LNCAP (cell line): ENCODE results near the gene CLMP.

Experiments
- TF ChIP-seq, protein P1 (sequence below): fragments of 450-650 bp; IDR thresholded peaks from 2 replicates; pipeline ENCODE4 v1.5.1; 2017; ENCODE audit warnings: mild to moderate bottlenecking

The CLMP gene

DNA sequence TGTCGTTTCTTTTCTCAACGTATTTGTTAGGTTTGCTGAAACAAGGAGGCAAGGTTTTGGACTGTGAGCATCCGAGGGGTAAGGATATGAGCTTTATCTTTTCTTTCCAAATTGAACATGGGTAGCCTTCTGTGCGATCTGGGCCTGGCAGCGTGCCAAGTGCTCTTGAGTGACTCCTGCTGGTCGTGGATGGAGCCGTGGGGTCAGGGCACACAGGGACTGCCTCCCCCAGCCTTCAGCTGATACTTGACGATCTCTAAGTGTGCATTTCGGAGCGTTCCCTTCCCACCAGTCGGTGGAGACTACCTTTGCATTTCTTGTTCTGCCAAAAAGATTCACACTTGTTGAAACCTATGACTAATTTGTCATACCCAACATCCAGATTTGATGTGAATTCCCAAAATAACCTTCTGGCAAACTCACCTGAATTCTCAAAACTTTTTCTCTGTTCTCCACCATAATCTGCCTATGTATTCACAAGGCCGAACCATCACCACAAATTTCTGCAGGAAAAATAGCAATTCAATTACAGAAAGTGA lies 40.1 kb upstream of the CLMP start:
- TF ChIP-seq, protein P1, sequence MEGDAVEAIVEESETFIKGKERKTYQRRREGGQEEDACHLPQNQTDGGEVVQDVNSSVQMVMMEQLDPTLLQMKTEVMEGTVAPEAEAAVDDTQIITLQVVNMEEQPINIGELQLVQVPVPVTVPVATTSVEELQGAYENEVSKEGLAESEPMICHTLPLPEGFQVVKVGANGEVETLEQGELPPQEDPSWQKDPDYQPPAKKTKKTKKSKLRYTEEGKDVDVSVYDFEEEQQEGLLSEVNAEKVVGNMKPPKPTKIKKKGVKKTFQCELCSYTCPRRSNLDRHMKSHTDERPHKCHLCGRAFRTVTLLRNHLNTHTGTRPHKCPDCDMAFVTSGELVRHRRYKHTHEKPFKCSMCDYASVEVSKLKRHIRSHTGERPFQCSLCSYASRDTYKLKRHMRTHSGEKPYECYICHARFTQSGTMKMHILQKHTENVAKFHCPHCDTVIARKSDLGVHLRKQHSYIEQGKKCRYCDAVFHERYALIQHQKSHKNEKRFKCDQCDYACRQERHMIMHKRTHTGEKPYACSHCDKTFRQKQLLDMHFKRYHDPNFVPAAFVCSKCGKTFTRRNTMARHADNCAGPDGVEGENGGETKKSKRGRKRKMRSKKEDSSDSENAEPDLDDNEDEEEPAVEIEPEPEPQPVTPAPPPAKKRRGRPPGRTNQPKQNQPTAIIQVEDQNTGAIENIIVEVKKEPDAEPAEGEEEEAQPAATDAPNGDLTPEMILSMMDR: peak; percentile 86

DNA sequence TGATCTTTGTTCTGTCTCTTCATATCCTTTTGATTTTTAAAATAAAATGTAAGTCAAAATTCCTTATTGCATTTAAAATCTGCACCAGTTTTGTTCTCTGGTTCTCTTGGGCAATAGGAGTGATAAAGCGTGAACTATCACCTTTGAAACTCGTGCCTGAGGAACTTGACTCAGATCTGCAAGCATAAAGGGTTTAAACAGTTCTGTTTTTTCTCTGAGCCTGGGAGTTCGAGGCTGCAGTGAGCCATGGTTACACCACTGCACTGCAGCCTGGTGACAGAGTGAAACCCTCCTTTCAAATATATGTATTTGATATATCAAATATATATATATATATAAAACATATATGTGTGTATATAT lies 38.9 kb upstream of the CLMP start:
- TF ChIP-seq, protein P1: no peak

DNA sequence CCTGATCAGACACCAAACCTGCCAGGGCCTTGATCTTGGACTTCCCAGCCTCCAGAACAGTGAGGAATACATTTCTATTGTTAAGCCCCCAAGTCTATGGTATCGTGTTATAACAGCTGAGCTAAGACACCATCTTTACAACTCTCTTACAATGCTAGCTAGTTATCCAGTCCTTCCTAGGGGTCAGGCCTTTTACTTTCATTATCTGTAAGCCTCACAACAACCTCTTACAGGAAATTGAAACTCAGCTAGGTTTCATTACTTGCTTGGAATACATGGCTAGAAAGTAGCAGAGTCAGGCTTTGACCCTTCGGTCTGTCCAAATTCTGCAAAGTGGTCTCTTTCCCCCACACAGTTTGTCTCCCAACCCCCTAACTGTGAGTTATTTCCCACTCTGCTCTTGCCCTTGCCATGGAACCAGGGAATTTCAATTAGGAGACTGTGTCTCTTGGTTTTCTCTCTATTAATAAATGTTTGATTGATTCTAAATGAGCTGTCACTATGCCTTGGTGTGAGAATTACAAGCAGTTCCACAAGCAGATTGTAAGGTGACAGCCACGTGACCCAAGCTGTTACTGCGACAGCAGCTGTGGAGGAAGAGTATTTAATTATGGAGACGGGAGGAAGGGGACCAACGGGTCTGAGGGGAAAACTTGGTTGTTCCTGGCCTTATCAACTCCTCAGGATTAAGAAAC lies 38.4 kb upstream of the CLMP start:
- TF ChIP-seq, protein P1: no peak

DNA sequence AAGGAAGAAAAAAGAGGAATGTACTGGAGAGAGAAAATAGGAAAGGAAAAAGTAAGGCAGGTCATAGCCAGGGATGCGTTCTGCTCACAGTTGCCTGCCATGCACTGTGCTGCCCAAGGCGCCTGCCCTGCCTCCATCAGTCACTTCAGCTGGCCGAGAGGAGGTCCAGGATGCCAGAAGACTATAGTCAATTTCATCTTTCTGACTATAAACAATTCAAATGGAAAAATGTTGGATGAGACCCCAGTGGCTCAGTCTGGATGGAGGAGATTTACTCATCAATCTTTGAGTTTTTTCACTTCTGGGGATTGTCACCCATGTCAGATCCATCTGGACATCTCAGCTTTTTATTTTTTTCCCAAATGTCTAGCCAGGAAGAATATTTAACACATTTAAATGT lies 36.7 kb upstream of the CLMP start:
- TF ChIP-seq, protein P1: no peak

DNA sequence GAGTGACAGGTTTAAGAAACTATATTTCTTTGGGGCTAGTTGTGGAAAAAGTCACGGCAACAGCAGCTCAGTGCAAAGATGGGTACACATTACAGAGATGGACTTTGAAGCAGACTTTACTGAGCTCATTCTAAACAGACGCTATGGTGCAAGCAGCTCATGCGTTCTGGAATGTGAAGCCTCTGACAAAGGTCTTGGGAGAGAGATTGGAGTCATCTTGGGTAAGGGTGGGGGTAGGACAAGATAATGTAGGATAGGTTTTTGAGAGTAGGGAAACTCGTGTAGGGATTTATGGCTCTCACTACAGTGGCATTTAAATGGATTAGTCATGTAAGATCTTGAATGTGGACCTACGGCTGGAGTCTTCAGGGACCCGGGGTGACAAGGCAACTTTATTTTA lies 36.2 kb upstream of the CLMP start:
- TF ChIP-seq, protein P1: no peak

DNA sequence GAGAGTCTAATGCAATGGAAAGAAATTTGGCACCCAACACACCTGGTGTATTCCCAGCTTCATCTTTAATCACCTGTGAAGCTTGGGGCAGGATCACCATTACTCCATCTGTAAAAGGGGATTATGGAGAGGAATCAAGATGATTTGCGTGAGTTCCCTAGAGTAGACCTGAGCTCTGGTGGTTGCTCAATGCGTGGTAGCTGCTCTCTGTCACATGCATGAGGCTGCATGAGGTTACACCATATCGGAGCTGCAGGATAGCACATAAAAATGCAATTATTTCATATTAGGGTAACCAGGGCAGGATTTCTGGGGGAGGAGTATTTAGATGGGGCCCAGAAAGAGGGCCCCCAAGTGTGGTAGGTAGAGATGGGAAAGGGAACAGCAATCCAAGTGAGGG lies 35.3 kb upstream of the CLMP start:
- TF ChIP-seq, protein P1: no peak

DNA sequence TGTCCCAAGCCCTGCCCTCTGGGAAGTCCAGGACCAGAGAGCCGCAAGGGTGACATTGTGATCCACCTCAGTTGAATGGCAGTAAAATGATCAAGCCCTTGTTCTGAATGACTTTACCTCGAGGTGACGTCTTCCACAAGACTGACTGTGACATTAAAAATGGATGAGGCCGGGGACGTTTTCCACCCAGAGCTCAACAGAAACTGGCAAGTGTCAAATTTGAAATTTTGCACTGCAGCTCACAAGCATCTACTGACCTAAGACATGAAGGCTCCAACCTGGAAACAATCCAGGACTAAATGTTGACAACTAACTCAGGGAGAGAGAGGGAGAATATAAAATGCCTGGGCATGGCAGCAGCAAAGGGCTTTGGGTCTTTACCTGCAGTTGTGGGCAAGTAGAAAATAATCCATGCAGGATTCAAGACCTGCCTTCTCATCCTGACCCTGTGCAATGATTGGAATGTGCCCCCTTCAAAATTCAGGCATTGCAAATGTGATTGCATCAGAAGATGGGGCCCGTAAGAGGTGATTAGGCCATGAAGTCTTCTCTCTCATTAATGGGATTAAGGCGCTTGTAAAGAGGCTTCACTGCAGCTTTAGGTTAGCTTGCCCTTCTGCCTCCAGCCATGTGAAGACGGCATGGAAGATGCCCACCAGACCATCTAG lies 33.6 kb upstream of the CLMP start:
- TF ChIP-seq, protein P1: no peak
